Glutamatergic neuron (in vitro differentiated cells): Measurements from ENCODE around the gene CEP112. TPM values are rescaled to one million over a fixed set of nuclear protein-coding genes. Genes with fewer than 3 reads are reported as not detected.

ENCODE experiments used
- DNase-seq: peaks from one replicate; pipeline ENCODE4 v3.0.0; 2022
- H3K27ac Mint-ChIP-seq: one replicate; pipeline ENCODE4 v1.8.0; 2020; ENCODE audit warnings: mild to moderate bottlenecking, mixed read lengths, inconsistent platforms; ENCODE audit not compliant: unreplicated experiment
- H3K27me3 Mint-ChIP-seq: one replicate; pipeline ENCODE4 v1.8.0; 2020; ENCODE audit warnings: mild to moderate bottlenecking, moderate library complexity, mixed read lengths, inconsistent platforms; ENCODE audit not compliant: unreplicated experiment
- H3K36me3 Mint-ChIP-seq: one replicate; pipeline ENCODE4 v1.8.0; 2020; ENCODE audit warnings: mild to moderate bottlenecking, mixed read lengths, inconsistent platforms; ENCODE audit not compliant: unreplicated experiment
- H3K4me1 Mint-ChIP-seq: one replicate; pipeline ENCODE4 v1.8.0; 2020; ENCODE audit warnings: mild to moderate bottlenecking, low read depth, mixed read lengths, inconsistent platforms; ENCODE audit not compliant: unreplicated experiment
- H3K4me3 Mint-ChIP-seq: one replicate; pipeline ENCODE4 v1.8.0; 2020; ENCODE audit warnings: mild to moderate bottlenecking, mixed read lengths, inconsistent platforms; ENCODE audit not compliant: unreplicated experiment
- H3K9me3 Mint-ChIP-seq: one replicate; pipeline ENCODE4 v1.8.0; 2020; ENCODE audit warnings: mild to moderate bottlenecking, moderate library complexity, mixed read lengths, inconsistent platforms; ENCODE audit not compliant: unreplicated experiment
- total RNA-seq: library from RNA; stranded (reverse); fragmentation: NEBNext Ultra II Directional; extraction: Animal tissue kit (Norgen Biotek cat#: 25700); gene quantifications from one replicate; pipeline ENCODE4 v1.2.1, GENCODE V29; 2021; ENCODE audit not compliant: unreplicated experiment
- TF ChIP-seq, protein P1 (sequence below): fragments of 200-600 bp; sonication (generic); IDR thresholded peaks from one replicate; pipeline ENCODE4 v1.5.0; 2021; ENCODE audit not compliant: partially characterized antibody, unreplicated experiment

CEP112 gene
- total RNA-seq, 1 donor from 2014 or later: 8.5 TPM

DNA sequence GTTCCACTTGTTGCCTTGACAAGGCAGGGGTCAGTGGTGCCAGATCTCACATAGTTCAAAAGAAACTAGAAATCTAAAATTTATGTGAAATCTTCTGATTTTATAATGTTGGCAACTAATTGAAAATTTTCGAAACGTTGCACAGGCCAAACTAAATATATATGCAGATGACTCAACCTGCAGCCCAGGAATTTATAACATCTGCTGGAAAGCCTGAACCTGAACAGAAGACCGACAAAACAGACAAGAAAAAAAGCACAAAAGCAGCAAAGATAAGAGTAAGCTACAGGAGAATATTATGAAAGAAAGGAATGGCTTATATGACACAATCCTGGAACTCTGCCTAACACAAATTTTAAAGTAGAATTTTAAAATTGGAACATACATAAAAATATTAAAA, 207.6 kb downstream of the CEP112 start:
- TF ChIP-seq, protein P1, sequence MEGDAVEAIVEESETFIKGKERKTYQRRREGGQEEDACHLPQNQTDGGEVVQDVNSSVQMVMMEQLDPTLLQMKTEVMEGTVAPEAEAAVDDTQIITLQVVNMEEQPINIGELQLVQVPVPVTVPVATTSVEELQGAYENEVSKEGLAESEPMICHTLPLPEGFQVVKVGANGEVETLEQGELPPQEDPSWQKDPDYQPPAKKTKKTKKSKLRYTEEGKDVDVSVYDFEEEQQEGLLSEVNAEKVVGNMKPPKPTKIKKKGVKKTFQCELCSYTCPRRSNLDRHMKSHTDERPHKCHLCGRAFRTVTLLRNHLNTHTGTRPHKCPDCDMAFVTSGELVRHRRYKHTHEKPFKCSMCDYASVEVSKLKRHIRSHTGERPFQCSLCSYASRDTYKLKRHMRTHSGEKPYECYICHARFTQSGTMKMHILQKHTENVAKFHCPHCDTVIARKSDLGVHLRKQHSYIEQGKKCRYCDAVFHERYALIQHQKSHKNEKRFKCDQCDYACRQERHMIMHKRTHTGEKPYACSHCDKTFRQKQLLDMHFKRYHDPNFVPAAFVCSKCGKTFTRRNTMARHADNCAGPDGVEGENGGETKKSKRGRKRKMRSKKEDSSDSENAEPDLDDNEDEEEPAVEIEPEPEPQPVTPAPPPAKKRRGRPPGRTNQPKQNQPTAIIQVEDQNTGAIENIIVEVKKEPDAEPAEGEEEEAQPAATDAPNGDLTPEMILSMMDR: no peak
- peaks cover 10% of the 10 kb centered on the region for H3K36me3 Mint-ChIP-seq
- H3K4me1 Mint-ChIP-seq: no peaks in the 10 kb centered on the region
- no peak for DNase-seq
- no peak overlapping the region for H3K4me3 Mint-ChIP-seq
- peaks cover 3% of the 10 kb centered on the region for H3K27me3 Mint-ChIP-seq
- H3K9me3 Mint-ChIP-seq: peaks cover 5% of the 10 kb centered on the region
- no peak overlapping the region for H3K27ac Mint-ChIP-seq

DNA sequence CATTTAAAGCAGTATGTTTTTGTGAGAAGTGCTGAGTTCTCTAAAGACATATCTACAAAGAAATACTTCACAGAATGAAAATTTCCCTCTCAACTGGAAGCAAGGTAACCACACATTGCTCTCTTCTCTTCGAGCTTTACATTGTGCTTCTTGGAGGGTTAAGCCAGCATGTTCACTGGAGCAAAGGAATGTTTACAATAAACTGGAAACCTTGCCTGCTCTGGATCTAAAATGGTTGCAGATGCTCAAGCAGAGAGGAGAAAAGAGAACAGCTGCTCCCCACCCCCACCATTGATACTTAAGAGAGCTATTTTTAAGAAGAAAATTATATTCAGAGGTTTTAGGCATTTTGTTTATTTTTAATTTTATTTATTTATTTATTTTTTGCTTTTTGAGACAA, 213.1 kb downstream of the CEP112 start:
- Mint-ChIP-seq H3K9me3 (no peaks in the 10 kb centered on the region), H3K27ac (no peak overlapping the region), H3K4me1 (peaks cover 3% of the 10 kb centered on the region), H3K36me3 (no peaks in the 10 kb centered on the region), H3K4me3 (no peak overlapping the region), H3K27me3 (no peaks in the 10 kb centered on the region)
- DNase-seq: no peak
- TF ChIP-seq, protein P1: no peak

DNA sequence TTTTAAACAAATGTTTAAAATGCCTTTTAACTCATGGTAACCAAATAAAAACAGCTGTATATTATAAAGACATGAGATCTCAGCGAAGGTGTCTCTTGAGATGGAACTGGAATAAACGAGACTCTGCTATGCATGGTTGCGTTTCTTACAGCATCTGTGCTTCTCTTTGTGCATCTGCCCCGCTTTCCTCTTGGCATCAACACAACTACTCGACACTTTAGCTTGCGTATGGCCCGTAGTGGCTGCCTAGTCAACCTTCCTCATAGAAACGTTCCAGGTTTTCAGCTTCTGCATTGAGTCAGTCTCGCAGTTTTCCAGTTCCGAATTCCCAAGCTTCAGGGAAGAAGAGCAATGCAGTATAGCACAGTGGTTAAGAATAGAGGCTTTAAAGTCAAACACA, 214.9 kb downstream of the CEP112 start:
- Mint-ChIP-seq H3K27ac (no peak overlapping the region), H3K36me3 (no peaks in the 10 kb centered on the region), H3K27me3 (no peaks in the 10 kb centered on the region), H3K4me3 (no peak overlapping the region), H3K4me1 (peaks cover 3% of the 10 kb centered on the region), H3K9me3 (no peaks in the 10 kb centered on the region)
- DNase-seq: no peak
- TF ChIP-seq, protein P1: no peak

DNA sequence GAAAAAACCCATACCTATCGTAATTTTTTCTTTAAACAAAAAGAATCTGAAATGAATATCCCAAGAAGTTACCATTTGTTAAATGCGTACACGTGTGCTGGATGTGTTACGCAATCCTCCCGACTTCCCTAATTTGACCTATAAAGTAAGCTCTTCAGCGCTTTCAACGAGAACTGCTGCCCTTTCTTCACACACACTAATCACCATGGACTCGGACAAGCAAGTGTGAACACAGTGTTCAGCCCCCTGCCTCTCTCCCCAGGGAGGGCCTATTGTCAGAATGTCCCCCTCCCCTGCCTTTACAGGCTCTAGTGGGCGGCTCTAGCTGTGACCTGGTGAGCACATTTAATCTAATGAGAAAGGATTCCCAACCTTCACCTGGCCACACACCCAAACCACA, 216.1 kb downstream of the CEP112 start:
- no peaks in the 10 kb centered on the region for H3K36me3 Mint-ChIP-seq
- no peak overlapping the region for H3K4me3 Mint-ChIP-seq
- DNase-seq: no peak
- TF ChIP-seq, protein P1: no peak
- H3K27ac Mint-ChIP-seq: no peak overlapping the region
- H3K27me3 Mint-ChIP-seq: no peaks in the 10 kb centered on the region
- H3K9me3 Mint-ChIP-seq: no peaks in the 10 kb centered on the region
- H3K4me1 Mint-ChIP-seq: peaks cover 3% of the 10 kb centered on the region

DNA sequence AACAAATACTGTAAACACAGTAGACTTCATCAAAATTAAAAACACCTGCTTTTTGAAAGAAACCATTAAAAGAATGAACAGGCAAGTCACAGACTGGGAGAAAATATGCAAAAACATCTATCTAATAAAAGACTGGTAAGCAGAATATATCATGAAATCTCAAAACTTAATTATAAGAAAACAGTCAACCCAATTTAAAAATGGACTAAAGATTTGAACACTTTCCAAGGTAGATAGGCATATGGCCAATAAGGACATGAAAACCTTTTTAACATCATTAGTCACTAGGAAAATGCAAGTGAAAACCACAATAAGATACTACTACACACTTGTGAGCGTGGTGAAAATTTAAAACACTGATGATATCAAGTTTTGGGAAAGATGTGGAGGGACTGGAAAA, 218.7 kb downstream of the CEP112 start:
- H3K27me3 Mint-ChIP-seq: no peaks in the 10 kb centered on the region
- no peak for DNase-seq
- no peak overlapping the region for H3K27ac Mint-ChIP-seq
- H3K4me1 Mint-ChIP-seq: peaks cover 3% of the 10 kb centered on the region
- H3K36me3 Mint-ChIP-seq: no peaks in the 10 kb centered on the region
- H3K4me3 Mint-ChIP-seq: no peak overlapping the region
- TF ChIP-seq, protein P1: no peak
- no peaks in the 10 kb centered on the region for H3K9me3 Mint-ChIP-seq
